Lower leg skin (tissue), 3 donors: ENCODE measurements around the gene LDB2.

Experiments
- POLR2A ChIP-seq, 2 donors: fragments of 450-650 bp; IDR thresholded peaks; one replicate each; pipeline ENCODE4 v1.6.1; 2016 to 2017; ENCODE audit warnings: antibody characterized with exemption in 2 of 2, mild to moderate bottlenecking in 1 of 2, moderate library complexity in 1 of 2
- TF ChIP-seq, protein P1 (sequence below), 3 donors: fragments of 450-650 bp; IDR thresholded peaks; one replicate each; pipeline ENCODE4 v1.5.1; 2016; ENCODE audit warnings: antibody characterized with exemption in 3 of 3, mild to moderate bottlenecking in 3 of 3, moderate library complexity in 2 of 3

DNA sequence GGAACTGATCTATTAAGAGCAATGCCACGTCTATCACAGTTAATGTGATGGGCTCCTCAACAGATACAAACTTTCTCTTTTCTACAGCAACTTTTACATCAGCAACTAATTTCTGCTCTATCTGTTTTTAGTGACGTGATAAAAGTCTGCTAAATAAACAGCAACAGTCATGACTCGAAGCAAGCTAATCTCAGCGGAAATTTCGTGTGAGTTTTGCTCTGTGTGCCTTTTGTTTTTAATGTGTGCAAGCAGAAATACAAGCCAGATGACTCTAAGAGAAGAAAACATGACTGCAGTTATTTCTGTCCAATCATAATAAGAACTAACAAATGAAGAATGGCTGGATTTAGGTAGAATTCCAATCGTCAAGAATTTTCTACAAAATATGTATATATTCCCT is 214.3 kb downstream of the LDB2 start:
- TF ChIP-seq, protein P1, sequence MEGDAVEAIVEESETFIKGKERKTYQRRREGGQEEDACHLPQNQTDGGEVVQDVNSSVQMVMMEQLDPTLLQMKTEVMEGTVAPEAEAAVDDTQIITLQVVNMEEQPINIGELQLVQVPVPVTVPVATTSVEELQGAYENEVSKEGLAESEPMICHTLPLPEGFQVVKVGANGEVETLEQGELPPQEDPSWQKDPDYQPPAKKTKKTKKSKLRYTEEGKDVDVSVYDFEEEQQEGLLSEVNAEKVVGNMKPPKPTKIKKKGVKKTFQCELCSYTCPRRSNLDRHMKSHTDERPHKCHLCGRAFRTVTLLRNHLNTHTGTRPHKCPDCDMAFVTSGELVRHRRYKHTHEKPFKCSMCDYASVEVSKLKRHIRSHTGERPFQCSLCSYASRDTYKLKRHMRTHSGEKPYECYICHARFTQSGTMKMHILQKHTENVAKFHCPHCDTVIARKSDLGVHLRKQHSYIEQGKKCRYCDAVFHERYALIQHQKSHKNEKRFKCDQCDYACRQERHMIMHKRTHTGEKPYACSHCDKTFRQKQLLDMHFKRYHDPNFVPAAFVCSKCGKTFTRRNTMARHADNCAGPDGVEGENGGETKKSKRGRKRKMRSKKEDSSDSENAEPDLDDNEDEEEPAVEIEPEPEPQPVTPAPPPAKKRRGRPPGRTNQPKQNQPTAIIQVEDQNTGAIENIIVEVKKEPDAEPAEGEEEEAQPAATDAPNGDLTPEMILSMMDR (IDR thresholded peaks at IDR 0.05): no peak
- TF ChIP-seq POLR2A (IDR thresholded peaks at IDR 0.05): no peak
